ENCODE measurements around the gene C4orf36. TPM values are rescaled to one million over a fixed set of nuclear protein-coding genes. Genes with fewer than 3 reads are reported as not detected.

Gene C4orf36
- total and polyA plus RNA-seq, 9 donors: 0.21 to 0.44 (median 0.27) TPM; not detected in 4

GRCh38 chr4:86855572-86855971 is 36.6 kb downstream of the C4orf36 start:
- Histone ChIP-seq H3K4me1 (ENCODE audit: control insufficient read depth, insufficient read depth, low read length) (no peaks in the 10 kb centered on the region), H3K4me3 (ENCODE audit: low read length) (no peak overlapping the region), H3K27ac (ENCODE audit: low read length) (no peak overlapping the region), H3K9me3 (replicated peaks; ENCODE audit: control insufficient read depth, low read depth, low read length) (no peaks in the 10 kb centered on the region), H3K36me3 (ENCODE audit: control insufficient read depth, insufficient read depth, low read length) (no peaks in the 10 kb centered on the region), H3K27me3 (ENCODE audit: control insufficient read depth, insufficient read depth, low read length) (no peaks in the 10 kb centered on the region)
- WGBS (ENCODE audit: insufficient coverage): no CpG with 5 or more reads among the region's 2 CpGs
- DNase-seq: no peak

GRCh38 chr4:86853209-86853608 is 39.0 kb downstream of the C4orf36 start:
- Histone ChIP-seq H3K4me1 (ENCODE audit: control insufficient read depth, insufficient read depth, low read length) (peaks cover 1% of the 10 kb centered on the region), H3K27me3 (ENCODE audit: control insufficient read depth, insufficient read depth, low read length) (no peaks in the 10 kb centered on the region), H3K9me3 (replicated peaks; ENCODE audit: control insufficient read depth, low read depth, low read length) (no peaks in the 10 kb centered on the region), H3K36me3 (ENCODE audit: control insufficient read depth, insufficient read depth, low read length) (no peaks in the 10 kb centered on the region), H3K27ac (ENCODE audit: low read length) (no peak overlapping the region), H3K4me3 (ENCODE audit: low read length) (no peak overlapping the region)
- DNase-seq: no peak
- 67% methylated on average over 2 of the region's 5 CpGs for WGBS (ENCODE audit: insufficient coverage)

GRCh38 chr4:86848732-86849619 is 43.2 kb downstream of the C4orf36 start, which contains the start of gene SLC10A6:
SLC10A6 (minus strand) TSS chr4:86849384; CDS start chr4:86849115, 269 bp downstream.
- Histone ChIP-seq H3K27me3 (ENCODE audit: control insufficient read depth, insufficient read depth, low read length) (no peaks in the 10 kb centered on the region), H3K27ac (ENCODE audit: low read length) (no peak within 1 kb of the TSS), H3K4me1 (ENCODE audit: control insufficient read depth, insufficient read depth, low read length) (peaks cover 3% of the 10 kb centered on the region), H3K36me3 (ENCODE audit: control insufficient read depth, insufficient read depth, low read length) (no peaks in the 10 kb centered on the region), H3K9me3 (replicated peaks; ENCODE audit: control insufficient read depth, low read depth, low read length) (no peaks in the 10 kb centered on the region), H3K4me3 (ENCODE audit: low read length) (no peak within 1 kb of the TSS)
- 57% methylated on average over 5 of the region's 11 CpGs for WGBS (ENCODE audit: insufficient coverage)
- peak; percentile 74 for DNase-seq

GRCh38 chr4:86848136-86848535 is 44.1 kb downstream of the C4orf36 start:
- Histone ChIP-seq H3K27me3 (ENCODE audit: control insufficient read depth, insufficient read depth, low read length) (no peaks in the 10 kb centered on the region), H3K36me3 (ENCODE audit: control insufficient read depth, insufficient read depth, low read length) (no peaks in the 10 kb centered on the region), H3K4me1 (ENCODE audit: control insufficient read depth, insufficient read depth, low read length) (peaks cover 3% of the 10 kb centered on the region), H3K27ac (ENCODE audit: low read length) (no peak overlapping the region), H3K9me3 (replicated peaks; ENCODE audit: control insufficient read depth, low read depth, low read length) (no peaks in the 10 kb centered on the region), H3K4me3 (ENCODE audit: low read length) (no peak overlapping the region)
- WGBS (ENCODE audit: insufficient coverage): 44% methylated on average over 2 of the region's 7 CpGs
- no peak for DNase-seq

GRCh38 chr4:86847571-86847970 is 44.7 kb downstream of the C4orf36 start:
- H3K4me3 ChIP-seq (ENCODE audit: low read length): no peak overlapping the region

GRCh38 chr4:86846921-86847320 is 45.3 kb downstream of the C4orf36 start:
- Histone ChIP-seq H3K4me1 (ENCODE audit: control insufficient read depth, insufficient read depth, low read length) (peaks cover 3% of the 10 kb centered on the region), H3K27me3 (ENCODE audit: control insufficient read depth, insufficient read depth, low read length) (no peaks in the 10 kb centered on the region), H3K4me3 (ENCODE audit: low read length) (no peak overlapping the region), H3K9me3 (replicated peaks; ENCODE audit: control insufficient read depth, low read depth, low read length) (no peaks in the 10 kb centered on the region), H3K36me3 (ENCODE audit: control insufficient read depth, insufficient read depth, low read length) (no peaks in the 10 kb centered on the region), H3K27ac (ENCODE audit: low read length) (no peak overlapping the region)
- no peak for DNase-seq

More at GRCh38 chr4:86847571-86847970, 44.7 kb downstream of the C4orf36 start:
- no peaks in the 10 kb centered on the region for H3K9me3 ChIP-seq (replicated peaks; ENCODE audit: control insufficient read depth, low read depth, low read length)
- peaks cover 3% of the 10 kb centered on the region for H3K4me1 ChIP-seq (ENCODE audit: control insufficient read depth, insufficient read depth, low read length)
- no peaks in the 10 kb centered on the region for H3K36me3 ChIP-seq (ENCODE audit: control insufficient read depth, insufficient read depth, low read length)
- 0% methylated on average over 2 of the region's 4 CpGs for WGBS (ENCODE audit: insufficient coverage)
- H3K27me3 ChIP-seq (ENCODE audit: control insufficient read depth, insufficient read depth, low read length): no peaks in the 10 kb centered on the region
- no peak overlapping the region for H3K27ac ChIP-seq (ENCODE audit: low read length)
- peak; percentile 62 for DNase-seq

GRCh38 chr4:86845593-86845992 is 46.6 kb downstream of the C4orf36 start:
- H3K36me3 ChIP-seq (ENCODE audit: control insufficient read depth, insufficient read depth, low read length): no peaks in the 10 kb centered on the region
- peaks cover 3% of the 10 kb centered on the region for H3K4me1 ChIP-seq (ENCODE audit: control insufficient read depth, insufficient read depth, low read length)
- 77% methylated on average over 5 of the region's 5 CpGs for WGBS (ENCODE audit: insufficient coverage)
- no peak for DNase-seq
- H3K9me3 ChIP-seq (replicated peaks; ENCODE audit: control insufficient read depth, low read depth, low read length): no peaks in the 10 kb centered on the region
- H3K27me3 ChIP-seq (ENCODE audit: control insufficient read depth, insufficient read depth, low read length): no peaks in the 10 kb centered on the region
- no peak overlapping the region for H3K27ac ChIP-seq (ENCODE audit: low read length)
- H3K4me3 ChIP-seq (ENCODE audit: low read length): no peak overlapping the region

- no peaks in the 10 kb centered on the region for H3K36me3 ChIP-seq (ENCODE audit: control insufficient read depth, insufficient read depth, low read length)
- no peak overlapping the region for H3K27ac ChIP-seq (ENCODE audit: low read length)
- DNase-seq: no peak
- H3K9me3 ChIP-seq (replicated peaks; ENCODE audit: control insufficient read depth, low read depth, low read length): no peaks in the 10 kb centered on the region
- H3K27me3 ChIP-seq (ENCODE audit: control insufficient read depth, insufficient read depth, low read length): no peaks in the 10 kb centered on the region
- H3K4me1 ChIP-seq (ENCODE audit: control insufficient read depth, insufficient read depth, low read length): no peaks in the 10 kb centered on the region
- WGBS (ENCODE audit: insufficient coverage): no CpG with 5 or more reads among the region's 1 CpG
- no peak overlapping the region for H3K4me3 ChIP-seq (ENCODE audit: low read length)
Measured at GRCh38 chr4:86841309-86841708, 50.9 kb downstream of the C4orf36 start.

GRCh38 chr4:86840858-86841257 is 51.4 kb downstream of the C4orf36 start:
- Histone ChIP-seq H3K27ac (ENCODE audit: low read length) (no peak overlapping the region), H3K9me3 (replicated peaks; ENCODE audit: control insufficient read depth, low read depth, low read length) (no peaks in the 10 kb centered on the region), H3K36me3 (ENCODE audit: control insufficient read depth, insufficient read depth, low read length) (no peaks in the 10 kb centered on the region), H3K4me3 (ENCODE audit: low read length) (no peak overlapping the region), H3K27me3 (ENCODE audit: control insufficient read depth, insufficient read depth, low read length) (no peaks in the 10 kb centered on the region), H3K4me1 (ENCODE audit: control insufficient read depth, insufficient read depth, low read length) (no peaks in the 10 kb centered on the region)
- DNase-seq: no peak
- no CpG with 5 or more reads among the region's 1 CpG for WGBS (ENCODE audit: insufficient coverage)

- WGBS (ENCODE audit: insufficient coverage): 83% methylated on average over 1 of the region's 5 CpGs
Measured at GRCh38 chr4:86837691-86838503, 54.3 kb downstream of the C4orf36 start.

More at GRCh38 chr4:86837691-86838503, 54.3 kb downstream of the C4orf36 start:
- Histone ChIP-seq H3K27ac (ENCODE audit: low read length) (no peak overlapping the region), H3K27me3 (ENCODE audit: control insufficient read depth, insufficient read depth, low read length) (no peaks in the 10 kb centered on the region), H3K36me3 (ENCODE audit: control insufficient read depth, insufficient read depth, low read length) (no peaks in the 10 kb centered on the region), H3K4me1 (ENCODE audit: control insufficient read depth, insufficient read depth, low read length) (no peaks in the 10 kb centered on the region), H3K4me3 (ENCODE audit: low read length) (no peak overlapping the region), H3K9me3 (replicated peaks; ENCODE audit: control insufficient read depth, low read depth, low read length) (no peaks in the 10 kb centered on the region)
- DNase-seq: no peak

Data from muscle of leg (tissue), 11 donors.